GM23338 (cell line): ENCODE results near the gene IGF2BP2. TPM values are rescaled to one million over a fixed set of nuclear protein-coding genes. Genes with fewer than 3 reads are reported as not detected.

Experiments used
- ATAC-seq: fragments of 200-7000 bp; cut with Tn5 transposase; 3 replicates; pipeline ENCODE4 v1.9.1; 2020
- DNase-seq: peaks from one replicate; pipeline ENCODE4 v3.0.0-alpha.2; 2015; ENCODE audit warnings: low spot score
- H2AFZ ChIP-seq: fragments of 200-600 bp; sonication (generic); 2 replicates; pipeline ENCODE4 v1.8.0; 2016; ENCODE audit warnings: antibody characterized with exemption, mild to moderate bottlenecking, moderate library complexity
- H3F3A ChIP-seq: fragments of 200-600 bp; sonication (generic); replicated peaks from 2 replicates; pipeline ENCODE4 v1.8.0; 2017; ENCODE audit warnings: antibody characterized with exemption, mixed run types, low read depth
- H3K27ac ChIP-seq: fragments of 200-600 bp; sonication (generic); 2 replicates; pipeline ENCODE4 v1.6.1; 2016; ENCODE audit warnings: low read depth
- H3K27me3 ChIP-seq: fragments of 200-600 bp; sonication (generic); 2 replicates; pipeline ENCODE4 v1.8.0; 2016; ENCODE audit warnings: mild to moderate bottlenecking, mixed run types, moderate library complexity; ENCODE audit not compliant: insufficient read depth
- H3K36me3 ChIP-seq: fragments of 200-600 bp; sonication (generic); 2 replicates; pipeline ENCODE4 v1.8.0; 2016; ENCODE audit warnings: mild to moderate bottlenecking; ENCODE audit not compliant: insufficient read depth
- H3K4me1 ChIP-seq: fragments of 200-600 bp; sonication (generic); 2 replicates; pipeline ENCODE4 v1.8.0; 2016; ENCODE audit warnings: mild to moderate bottlenecking, moderate library complexity; ENCODE audit not compliant: insufficient read depth
- H3K4me2 ChIP-seq: fragments of 200-600 bp; sonication (generic); 2 replicates; pipeline ENCODE4 v1.7.1; 2017; ENCODE audit warnings: mixed run types
- H3K4me3 ChIP-seq: fragments of 200-600 bp; sonication (generic); 2 replicates; pipeline ENCODE4 v1.6.1; 2016; ENCODE audit warnings: mixed run types
- H3K79me2 ChIP-seq: fragments of 200-600 bp; sonication (generic); replicated peaks from 2 replicates; pipeline ENCODE4 v1.8.0; 2017; ENCODE audit warnings: mild to moderate bottlenecking; ENCODE audit not compliant: insufficient read depth
- H3K9me2 ChIP-seq: fragments of 200-600 bp; sonication (generic); 2 replicates; pipeline ENCODE4 v1.8.0; 2017; ENCODE audit not compliant: insufficient read depth
- H4K20me1 ChIP-seq: fragments of 200-600 bp; sonication (generic); replicated peaks from 2 replicates; pipeline ENCODE4 v1.8.0; 2017; ENCODE audit warnings: mild to moderate bottlenecking; ENCODE audit not compliant: insufficient read depth
- H3K27ac Mint-ChIP-seq: 2 replicates; pipeline ENCODE4 v1.8.0; 2020; ENCODE audit warnings: inconsistent platforms, mild to moderate bottlenecking, moderate library complexity, mixed read lengths
- H3K27me3 Mint-ChIP-seq: 3 replicates; pipeline ENCODE4 v1.8.0; 2022; ENCODE audit warnings: low read depth, mild to moderate bottlenecking, moderate library complexity, mixed read lengths, inconsistent platforms; ENCODE audit not compliant: insufficient read depth, poor library complexity
- H3K36me3 Mint-ChIP-seq: 3 replicates; pipeline ENCODE4 v1.8.0; 2021; ENCODE audit warnings: low read depth, mild to moderate bottlenecking, inconsistent platforms, moderate library complexity, mixed read lengths
- H3K4me1 Mint-ChIP-seq: 3 replicates; pipeline ENCODE4 v1.8.0; 2020; ENCODE audit warnings: mild to moderate bottlenecking, inconsistent platforms, mixed read lengths
- H3K4me3 Mint-ChIP-seq: 3 replicates; pipeline ENCODE4 v1.8.0; 2021; ENCODE audit warnings: moderate library complexity, mild to moderate bottlenecking, inconsistent platforms, mixed read lengths
- H3K9me3 Mint-ChIP-seq: 3 replicates; pipeline ENCODE4 v1.8.0; 2020; ENCODE audit warnings: moderate library complexity, mild to moderate bottlenecking, inconsistent platforms, mixed read lengths
- CREB1 ChIP-seq: fragments of 250-450 bp; sonication (Bioruptor Pico); IDR thresholded peaks from 2 replicates; pipeline ENCODE4 v1.5.0; 2020; ENCODE audit warnings: low read depth, mild to moderate bottlenecking, moderate library complexity
- CTCF ChIP-seq, 2 experiments: fragments of 200-600 bp in 1 of 2; sonication (generic) in 1 of 2; conservative IDR thresholded peaks; 2 replicates each; pipeline versions ENCODE4 v1.5.1 to v1.6.1; 2016 to 2017; ENCODE audit warnings: antibody characterized with exemption in 2 of 2, low read depth in 2 of 2, mild to moderate bottlenecking in 2 of 2, moderate library complexity in 1 of 2
- ETS1 ChIP-seq: IDR thresholded peaks from 2 replicates; pipeline ENCODE4 v1.6.1; 2016; ENCODE audit warnings: antibody characterized with exemption
- EZH2 ChIP-seq: fragments of 200-600 bp; sonication (generic); IDR thresholded peaks from one replicate; pipeline ENCODE4 v1.8.0; 2017; ENCODE audit warnings: antibody characterized with exemption, mild to moderate bottlenecking, low read depth; ENCODE audit not compliant: unreplicated experiment
- EZH2phosphoT487 ChIP-seq: fragments of 200-600 bp; sonication (generic); IDR thresholded peaks from one replicate; pipeline ENCODE4 v1.8.1; 2018; ENCODE audit warnings: antibody characterized with exemption; ENCODE audit not compliant: unreplicated experiment
- JUNB ChIP-seq: IDR thresholded peaks from one replicate; pipeline ENCODE4 v1.6.1; 2016; ENCODE audit warnings: antibody characterized with exemption; ENCODE audit not compliant: unreplicated experiment
- NANOG ChIP-seq: IDR thresholded peaks from 2 replicates; pipeline ENCODE4 v1.6.1; 2016; ENCODE audit warnings: antibody characterized with exemption, borderline replicate concordance
- POLR2AphosphoS5 ChIP-seq: IDR thresholded peaks from 2 replicates; pipeline ENCODE4 v1.6.1; 2016; ENCODE audit warnings: antibody characterized with exemption, low read depth
- REST ChIP-seq: IDR thresholded peaks from one replicate; pipeline ENCODE4 v1.6.1; 2018; ENCODE audit warnings: antibody characterized with exemption; ENCODE audit not compliant: unreplicated experiment
- STAT1 ChIP-seq: IDR thresholded peaks from one replicate; pipeline ENCODE4 v1.6.1; 2016; ENCODE audit warnings: antibody characterized with exemption; ENCODE audit not compliant: unreplicated experiment
- ZNF114 ChIP-seq: fragments of 250-450 bp; sonication (Bioruptor Pico); IDR thresholded peaks from 2 replicates; pipeline ENCODE4 v1.5.0; 2020; ENCODE audit warnings: mild to moderate bottlenecking, moderate library complexity
- ZNF331 ChIP-seq: fragments of 250-450 bp; sonication (Bioruptor Pico); IDR thresholded peaks from 2 replicates; pipeline ENCODE4 v1.5.0; 2020; ENCODE audit warnings: low read depth, mild to moderate bottlenecking, moderate library complexity
- ZNF462 ChIP-seq: fragments of 250-450 bp; sonication (Bioruptor Pico); IDR thresholded peaks from 2 replicates; pipeline ENCODE4 v1.5.0; 2020; ENCODE audit warnings: mild to moderate bottlenecking, moderate library complexity
- polyA plus RNA-seq: library from polyadenylated mRNA; unstranded; fragments of >200 nt; fragmentation: Nextera tagmentation; extraction: Ambion mirVana; gene quantifications from 2 replicates; pipeline ENCODE4 v1.2.1, GENCODE V29; 2016
- total RNA-seq: library from RNA; depleted of rRNA; stranded (reverse); fragments of >200 nt; shearing (Covaris generic); gene quantifications from 2 replicates; pipeline ENCODE4 v1.2.3, GENCODE V29; 2014

The IGF2BP2 gene
- total and polyA plus RNA-seq, 2 experiments from 2014 or later = 82.9 to 84.5 TPM

GRCh38 chr3:185705498-185705897, 119.3 kb downstream of the IGF2BP2 start:
- H2AFZ ChIP-seq = no peak overlapping the region
- TF ChIP-seq POLR2AphosphoS5 (no peak), EZH2phosphoT487 (no peak), ZNF462 (CRISPR knock-in tag) (no peak), REST (no peak), ZNF114 (CRISPR knock-in tag) (no peak), CREB1 (no peak), JUNB (no peak), ETS1 (no peak), EZH2 (no peak), NANOG (no peak), STAT1 (no peak), ZNF331 (CRISPR knock-in tag) (no peak), CTCF (conservative IDR thresholded peaks at IDR 0.05; ENCODE audit: low read depth in 2 of 2) (no peak)
- no peak overlapping the region for H3K27ac Mint-ChIP-seq
- no peak overlapping the region for H3K4me3 ChIP-seq
- H3K4me1 Mint-ChIP-seq = peaks cover 52% of the 10 kb centered on the region
- H3K27me3 Mint-ChIP-seq = peaks cover 8% of the 10 kb centered on the region
- H3K27me3 ChIP-seq = no peaks in the 10 kb centered on the region
- peaks cover 32% of the 10 kb centered on the region for H4K20me1 ChIP-seq
- no peak overlapping the region for H3K27ac ChIP-seq
- no peak for DNase-seq
- H3K36me3 ChIP-seq = no peaks in the 10 kb centered on the region
- no peaks in the 10 kb centered on the region for H3K36me3 Mint-ChIP-seq
- no peaks in the 10 kb centered on the region for H3K9me3 Mint-ChIP-seq
- H3K4me2 ChIP-seq = no peak overlapping the region
- 0 out of 2 replicates have a peak, but pooled peaks cover 3% of the 10 kb centered on the region for H3F3A ChIP-seq
- peaks cover 100% of the 10 kb centered on the region for H3K79me2 ChIP-seq
- H3K4me3 Mint-ChIP-seq = no peak overlapping the region
- ATAC-seq = no peak
- peaks cover 51% of the 10 kb centered on the region for H3K4me1 ChIP-seq
- H3K9me2 ChIP-seq = no peaks in the 10 kb centered on the region
